ENCODE measurements around the gene ARMC10. TPM values are rescaled to one million over a fixed set of nuclear protein-coding genes. Genes with fewer than 3 reads are reported as not detected.

ARMC10 gene
- polyA plus RNA-seq, 1 donor from 2014 or later: 28.8 TPM

- H3K27me3 ChIP-seq (ENCODE audit: insufficient read depth, low read depth, low read length): no peaks in the 10 kb centered on the region
- H3K9me2 ChIP-seq (ENCODE audit: insufficient read depth, low read length): no peaks in the 10 kb centered on the region
- no peak overlapping the region for H3K4me3 ChIP-seq (ENCODE audit: low read length)
- H3K4me2 ChIP-seq (ENCODE audit: low read length): no peak overlapping the region
- no peak overlapping the region for H3K27ac ChIP-seq (ENCODE audit: low read length)
- no peak for TF ChIP-seq CTCF (IDR thresholded peaks at IDR 0.05; ENCODE audit: poor library complexity, severe bottlenecking)
- TF ChIP-seq POLR2AphosphoS5 (IDR thresholded peaks at IDR 0.05): no peak
- TF ChIP-seq RAD21 (conservative IDR thresholded peaks at IDR 0.05): no peak
- no peak for TF ChIP-seq MXI1 (conservative IDR thresholded peaks at IDR 0.05; ENCODE audit: poor library complexity, severe bottlenecking)
- TF ChIP-seq SMC3 (conservative IDR thresholded peaks at IDR 0.05; ENCODE audit: poor library complexity): no peak
- TF ChIP-seq REST (IDR thresholded peaks at IDR 0.05; ENCODE audit: borderline replicate concordance): no peak
- TF ChIP-seq EP300 (conservative IDR thresholded peaks at IDR 0.05; ENCODE audit: poor library complexity, severe bottlenecking): no peak
- TF ChIP-seq TAF1 (IDR thresholded peaks at IDR 0.05; ENCODE audit: low read depth): no peak
- no peak for TF ChIP-seq EZH2 (IDR thresholded peaks at IDR 0.05; ENCODE audit: borderline replicate concordance, insufficient read depth, low read length, poor library complexity, severe bottlenecking)
- H3K9me3 ChIP-seq (ENCODE audit: low read length): no peaks in the 10 kb centered on the region
- no peaks in the 10 kb centered on the region for H3K36me3 ChIP-seq (ENCODE audit: insufficient read depth, low read length)
- no peaks in the 10 kb centered on the region for H3F3A ChIP-seq (ENCODE audit: insufficient read depth, low read length, poor library complexity, severe bottlenecking)
- peaks cover 4% of the 10 kb centered on the region for H3K79me2 ChIP-seq (replicated peaks; ENCODE audit: insufficient read depth, low read length)
- H4K20me1 ChIP-seq (ENCODE audit: insufficient read depth): no peaks in the 10 kb centered on the region
- H3K9ac ChIP-seq (ENCODE audit: low read length): no peak overlapping the region
- H2AFZ ChIP-seq (ENCODE audit: low read depth, low read length): no peak overlapping the region
Observed at GRCh38 chr7:103141753-103142404, 66.9 kb downstream of the ARMC10 start.

- H3K27ac ChIP-seq (ENCODE audit: low read length): no peak overlapping the region
- H2AFZ ChIP-seq (ENCODE audit: low read depth, low read length): no peak overlapping the region
- H3K4me2 ChIP-seq (ENCODE audit: low read length): no peak overlapping the region
- H4K20me1 ChIP-seq (ENCODE audit: insufficient read depth): no peaks in the 10 kb centered on the region
- H3K9ac ChIP-seq (ENCODE audit: low read length): no peak overlapping the region
- TF ChIP-seq TAF1 (IDR thresholded peaks at IDR 0.05; ENCODE audit: low read depth) (no peak), REST (IDR thresholded peaks at IDR 0.05; ENCODE audit: borderline replicate concordance) (no peak), SMC3 (conservative IDR thresholded peaks at IDR 0.05; ENCODE audit: poor library complexity) (no peak), EP300 (conservative IDR thresholded peaks at IDR 0.05; ENCODE audit: poor library complexity, severe bottlenecking) (no peak), POLR2AphosphoS5 (IDR thresholded peaks at IDR 0.05) (no peak), MXI1 (conservative IDR thresholded peaks at IDR 0.05; ENCODE audit: poor library complexity, severe bottlenecking) (no peak), RAD21 (conservative IDR thresholded peaks at IDR 0.05) (no peak), EZH2 (IDR thresholded peaks at IDR 0.05; ENCODE audit: borderline replicate concordance, insufficient read depth, low read length, poor library complexity, severe bottlenecking) (no peak), CTCF (IDR thresholded peaks at IDR 0.05; ENCODE audit: poor library complexity, severe bottlenecking) (no peak)
- no peaks in the 10 kb centered on the region for H3K9me2 ChIP-seq (ENCODE audit: insufficient read depth, low read length)
- H3K36me3 ChIP-seq (ENCODE audit: insufficient read depth, low read length): no peaks in the 10 kb centered on the region
- no peaks in the 10 kb centered on the region for H3F3A ChIP-seq (ENCODE audit: insufficient read depth, low read length, poor library complexity, severe bottlenecking)
- H3K4me3 ChIP-seq (ENCODE audit: low read length): no peak overlapping the region
- H3K9me3 ChIP-seq (ENCODE audit: low read length): no peaks in the 10 kb centered on the region
- H3K79me2 ChIP-seq (replicated peaks; ENCODE audit: insufficient read depth, low read length): peaks cover 11% of the 10 kb centered on the region
- H3K27me3 ChIP-seq (ENCODE audit: insufficient read depth, low read depth, low read length): no peaks in the 10 kb centered on the region
Observed at GRCh38 chr7:103142494-103142893, 67.6 kb downstream of the ARMC10 start.
